PFSK-1 (cell line): ENCODE measurements around the gene B3GNT3.

Source experiments
- TAF1 ChIP-seq: IDR thresholded peaks from 2 replicates; pipeline ENCODE4 v1.6.1; 2012; ENCODE audit warnings: low read length, control low read depth, borderline replicate concordance; ENCODE audit not compliant: insufficient read depth
- TF ChIP-seq, protein P1 (sequence below), 2 experiments: IDR thresholded peaks; 2 replicates each; pipeline versions ENCODE4 v1.6.1 to v1.8.0; 2011 to 2012; ENCODE audit warnings: low read depth in 2 of 2, low read length in 2 of 2, control low read depth in 1 of 2, inconsistent platforms in 1 of 2, mild to moderate bottlenecking in 1 of 2, moderate library complexity in 1 of 2; ENCODE audit not compliant: insufficient read depth in 1 of 2

DNA sequence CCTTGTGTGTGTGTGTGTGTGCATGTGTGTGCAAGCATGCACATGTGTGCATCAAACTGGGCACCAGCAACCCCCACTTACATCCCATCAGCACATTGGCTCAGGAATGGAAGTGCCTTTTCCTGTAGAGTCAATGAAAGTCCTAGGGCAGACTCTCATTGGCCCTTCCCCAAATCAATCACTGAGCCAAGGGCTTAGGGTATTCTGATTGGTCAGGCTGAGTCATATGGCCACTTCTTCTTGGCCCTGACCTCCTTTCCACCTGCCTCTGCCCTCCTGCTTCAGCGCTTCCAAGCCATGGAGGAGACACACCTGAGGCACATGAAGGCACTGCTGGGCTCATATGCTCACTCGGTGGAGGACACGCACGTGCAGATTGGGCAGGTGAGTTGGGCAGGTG is 22.8 kb upstream of the B3GNT3 start:
- no peak for TF ChIP-seq TAF1
- TF ChIP-seq, protein P1, sequence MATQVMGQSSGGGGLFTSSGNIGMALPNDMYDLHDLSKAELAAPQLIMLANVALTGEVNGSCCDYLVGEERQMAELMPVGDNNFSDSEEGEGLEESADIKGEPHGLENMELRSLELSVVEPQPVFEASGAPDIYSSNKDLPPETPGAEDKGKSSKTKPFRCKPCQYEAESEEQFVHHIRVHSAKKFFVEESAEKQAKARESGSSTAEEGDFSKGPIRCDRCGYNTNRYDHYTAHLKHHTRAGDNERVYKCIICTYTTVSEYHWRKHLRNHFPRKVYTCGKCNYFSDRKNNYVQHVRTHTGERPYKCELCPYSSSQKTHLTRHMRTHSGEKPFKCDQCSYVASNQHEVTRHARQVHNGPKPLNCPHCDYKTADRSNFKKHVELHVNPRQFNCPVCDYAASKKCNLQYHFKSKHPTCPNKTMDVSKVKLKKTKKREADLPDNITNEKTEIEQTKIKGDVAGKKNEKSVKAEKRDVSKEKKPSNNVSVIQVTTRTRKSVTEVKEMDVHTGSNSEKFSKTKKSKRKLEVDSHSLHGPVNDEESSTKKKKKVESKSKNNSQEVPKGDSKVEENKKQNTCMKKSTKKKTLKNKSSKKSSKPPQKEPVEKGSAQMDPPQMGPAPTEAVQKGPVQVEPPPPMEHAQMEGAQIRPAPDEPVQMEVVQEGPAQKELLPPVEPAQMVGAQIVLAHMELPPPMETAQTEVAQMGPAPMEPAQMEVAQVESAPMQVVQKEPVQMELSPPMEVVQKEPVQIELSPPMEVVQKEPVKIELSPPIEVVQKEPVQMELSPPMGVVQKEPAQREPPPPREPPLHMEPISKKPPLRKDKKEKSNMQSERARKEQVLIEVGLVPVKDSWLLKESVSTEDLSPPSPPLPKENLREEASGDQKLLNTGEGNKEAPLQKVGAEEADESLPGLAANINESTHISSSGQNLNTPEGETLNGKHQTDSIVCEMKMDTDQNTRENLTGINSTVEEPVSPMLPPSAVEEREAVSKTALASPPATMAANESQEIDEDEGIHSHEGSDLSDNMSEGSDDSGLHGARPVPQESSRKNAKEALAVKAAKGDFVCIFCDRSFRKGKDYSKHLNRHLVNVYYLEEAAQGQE (IDR thresholded peaks at IDR 0.05; ENCODE audit: insufficient read depth in 1 of 2, low read depth in 2 of 2, low read length in 2 of 2), result no peak
